B cell (primary cell): ENCODE results near the gene SPOCK1.

Experiments used
- CTCF ChIP-seq: fragments of 200-600 bp; IDR thresholded peaks from one replicate; pipeline ENCODE4 v1.8.0; 2022; ENCODE audit warnings: antibody characterized with exemption, mild to moderate bottlenecking
- EZH2 ChIP-seq: IDR thresholded peaks from 2 replicates; pipeline ENCODE4 v1.6.1; 2012; ENCODE audit warnings: borderline replicate concordance, low read depth, mild to moderate bottlenecking, moderate library complexity, low read length; ENCODE audit not compliant: insufficient read depth, poor library complexity, severe bottlenecking

- TF ChIP-seq CTCF = no peak
- no peak for TF ChIP-seq EZH2
These were observed 183.4 kb downstream of the SPOCK1 start for GRCh38 chr5:137315534-137316345.
